Mucosa of descending colon (tissue), 3 donors: ENCODE results near the gene APBB2. TPM values are rescaled to one million over a fixed set of nuclear protein-coding genes. Genes with fewer than 3 reads are reported as not detected.

ENCODE experiments used
- ATAC-seq: fragments of 200-7000 bp; cut with Tn5 transposase; one replicate; pipeline ENCODE4 v1.9.1; 2020; ENCODE audit warnings: mild to moderate bottlenecking, moderate library complexity
- DNase-seq, 3 donors: peaks; one replicate each; pipeline ENCODE4 v3.0.0-alpha.2; 2020
- H3K36me3 ChIP-seq: fragments of 200-600 bp; one replicate; pipeline ENCODE4 v1.8.0; 2021; ENCODE audit warnings: low read depth, mild to moderate bottlenecking
- H3K4me1 ChIP-seq: fragments of 200-600 bp; one replicate; pipeline ENCODE4 v1.8.0; 2021; ENCODE audit warnings: low read depth, mild to moderate bottlenecking
- H3K4me3 ChIP-seq: fragments of 200-600 bp; one replicate; pipeline ENCODE4 v1.8.0; 2021; ENCODE audit warnings: mild to moderate bottlenecking
- H3K9me3 ChIP-seq: fragments of 200-600 bp; one replicate; pipeline ENCODE4 v1.8.0; 2021; ENCODE audit warnings: mild to moderate bottlenecking
- intact Hi-C, 2 donors: fragments of 100-400 bp; cut with DNase I in 1 of 2; cut with micrococcal nuclease in 1 of 2; formaldehyde crosslinking; loops; one replicate each; pipeline versions ENCODE4 v1.11.0 to v1.11.1; 2022; cut with DNase I, micrococcal nuclease
- total RNA-seq, 3 donors: library from RNA; stranded (reverse); fragmentation: NEBNext Ultra II Directional in 2 of 3; extraction: Animal tissue kit (Norgen Biotek cat#: 25700) in 2 of 3; gene quantifications; one replicate each; pipeline versions ENCODE4 v1.2.1 to v1.2.4, GENCODE V29; 2021 to 2023
- TF ChIP-seq, protein P1 (sequence below): fragments of 200-600 bp; IDR thresholded peaks from one replicate; pipeline ENCODE4 v1.8.0; 2022; ENCODE audit warnings: antibody characterized with exemption, mild to moderate bottlenecking
- donor health status: DM: no; HTN: no; CAD: no; lungs with moderate emphysema.
- donor health status: DM: no; HTN: no; CAD: no.
- donor health status: DM: no; HTN: yes; CAD: no.

APBB2 gene
- total RNA-seq, 3 donors from 2014 or later = 26.3 to 68.3 (median 29.6) TPM

DNA sequence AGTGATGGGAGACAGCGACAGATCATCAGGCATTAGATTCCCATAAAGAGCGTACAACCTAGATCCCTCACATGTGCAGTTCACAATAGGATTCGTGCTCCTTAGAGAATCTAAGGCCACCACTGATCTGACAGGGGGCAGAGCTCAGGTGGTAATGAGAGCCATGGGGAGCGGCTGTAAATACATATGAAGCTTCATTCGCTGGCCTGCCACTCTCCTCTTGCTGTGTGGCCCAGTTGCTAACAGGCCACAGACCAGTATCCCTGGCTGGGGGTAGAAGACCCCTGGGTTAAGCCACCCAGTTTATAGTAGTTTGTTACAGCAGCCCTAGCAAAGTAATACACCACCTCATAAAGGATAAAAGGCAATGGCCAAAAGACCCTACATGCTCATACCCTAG lies 30.3 kb downstream of the APBB2 start:
- H3K4me3 ChIP-seq = no peak overlapping the region
- H3K36me3 ChIP-seq = no peaks in the 10 kb centered on the region
- intact Hi-C loops = no loop called here
- no peak for ATAC-seq
- peaks cover 11% of the 10 kb centered on the region for H3K4me1 ChIP-seq
- no peaks in the 10 kb centered on the region for H3K9me3 ChIP-seq
- no peak for DNase-seq
- TF ChIP-seq, protein P1, sequence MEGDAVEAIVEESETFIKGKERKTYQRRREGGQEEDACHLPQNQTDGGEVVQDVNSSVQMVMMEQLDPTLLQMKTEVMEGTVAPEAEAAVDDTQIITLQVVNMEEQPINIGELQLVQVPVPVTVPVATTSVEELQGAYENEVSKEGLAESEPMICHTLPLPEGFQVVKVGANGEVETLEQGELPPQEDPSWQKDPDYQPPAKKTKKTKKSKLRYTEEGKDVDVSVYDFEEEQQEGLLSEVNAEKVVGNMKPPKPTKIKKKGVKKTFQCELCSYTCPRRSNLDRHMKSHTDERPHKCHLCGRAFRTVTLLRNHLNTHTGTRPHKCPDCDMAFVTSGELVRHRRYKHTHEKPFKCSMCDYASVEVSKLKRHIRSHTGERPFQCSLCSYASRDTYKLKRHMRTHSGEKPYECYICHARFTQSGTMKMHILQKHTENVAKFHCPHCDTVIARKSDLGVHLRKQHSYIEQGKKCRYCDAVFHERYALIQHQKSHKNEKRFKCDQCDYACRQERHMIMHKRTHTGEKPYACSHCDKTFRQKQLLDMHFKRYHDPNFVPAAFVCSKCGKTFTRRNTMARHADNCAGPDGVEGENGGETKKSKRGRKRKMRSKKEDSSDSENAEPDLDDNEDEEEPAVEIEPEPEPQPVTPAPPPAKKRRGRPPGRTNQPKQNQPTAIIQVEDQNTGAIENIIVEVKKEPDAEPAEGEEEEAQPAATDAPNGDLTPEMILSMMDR = no peak

DNA sequence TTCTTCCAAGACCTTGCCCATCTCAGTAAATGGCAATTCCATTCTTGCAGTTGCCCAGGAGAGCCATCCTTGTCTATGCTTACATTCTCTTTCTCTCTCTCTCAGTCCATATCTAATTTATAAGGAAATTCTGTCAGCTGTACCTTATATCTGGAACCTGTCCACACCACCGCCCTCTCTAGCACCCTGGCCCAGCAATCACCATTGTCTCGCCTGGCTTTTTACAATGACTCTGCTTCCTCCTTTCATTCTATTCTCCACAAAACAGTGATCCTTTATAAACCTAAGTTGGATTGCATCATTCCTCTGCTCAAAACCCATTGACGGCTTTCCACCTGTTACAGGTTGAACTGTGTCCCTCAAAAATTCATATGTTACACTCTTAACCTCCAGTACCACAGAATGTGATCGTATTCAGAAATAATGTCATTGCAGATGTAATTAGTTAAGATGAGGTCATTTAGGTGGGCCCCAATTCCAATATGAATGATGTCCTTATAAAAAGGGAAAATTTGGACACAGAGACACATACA lies 31.3 kb downstream of the APBB2 start:
- DNase-seq (no peak), ATAC-seq (peak; percentile 87)
- no peaks in the 10 kb centered on the region for H3K9me3 ChIP-seq
- no peak overlapping the region for H3K4me3 ChIP-seq
- TF ChIP-seq, protein P1 = no peak
- intact Hi-C loops = no loop called here
- no peaks in the 10 kb centered on the region for H3K36me3 ChIP-seq
- H3K4me1 ChIP-seq = peaks cover 11% of the 10 kb centered on the region

DNA sequence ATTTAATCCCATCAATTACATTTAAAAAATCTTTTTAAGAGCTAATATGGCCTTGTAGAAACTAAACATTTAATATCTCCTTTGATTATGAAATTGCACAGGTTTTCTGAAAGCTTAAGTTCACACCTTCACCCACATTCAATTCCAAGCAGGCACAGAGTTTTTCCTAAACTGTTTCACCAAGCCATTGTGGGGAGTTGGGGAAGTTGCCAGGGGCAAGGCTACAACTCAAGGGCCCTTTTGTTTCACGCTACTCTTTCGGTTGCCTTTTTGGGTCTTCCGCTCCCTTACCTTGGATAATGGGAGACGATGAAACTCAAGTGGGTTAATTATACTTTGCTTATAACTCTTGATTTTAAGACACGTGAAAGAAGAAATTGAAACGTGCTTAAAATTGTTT lies 33.3 kb downstream of the APBB2 start:
- Histone ChIP-seq H3K4me3 (no peak overlapping the region), H3K9me3 (no peaks in the 10 kb centered on the region), H3K36me3 (no peaks in the 10 kb centered on the region), H3K4me1 (peaks cover 12% of the 10 kb centered on the region)
- ATAC-seq (no peak), DNase-seq (no peak)
- intact Hi-C loops = no loop called here
- TF ChIP-seq, protein P1 = no peak

DNA sequence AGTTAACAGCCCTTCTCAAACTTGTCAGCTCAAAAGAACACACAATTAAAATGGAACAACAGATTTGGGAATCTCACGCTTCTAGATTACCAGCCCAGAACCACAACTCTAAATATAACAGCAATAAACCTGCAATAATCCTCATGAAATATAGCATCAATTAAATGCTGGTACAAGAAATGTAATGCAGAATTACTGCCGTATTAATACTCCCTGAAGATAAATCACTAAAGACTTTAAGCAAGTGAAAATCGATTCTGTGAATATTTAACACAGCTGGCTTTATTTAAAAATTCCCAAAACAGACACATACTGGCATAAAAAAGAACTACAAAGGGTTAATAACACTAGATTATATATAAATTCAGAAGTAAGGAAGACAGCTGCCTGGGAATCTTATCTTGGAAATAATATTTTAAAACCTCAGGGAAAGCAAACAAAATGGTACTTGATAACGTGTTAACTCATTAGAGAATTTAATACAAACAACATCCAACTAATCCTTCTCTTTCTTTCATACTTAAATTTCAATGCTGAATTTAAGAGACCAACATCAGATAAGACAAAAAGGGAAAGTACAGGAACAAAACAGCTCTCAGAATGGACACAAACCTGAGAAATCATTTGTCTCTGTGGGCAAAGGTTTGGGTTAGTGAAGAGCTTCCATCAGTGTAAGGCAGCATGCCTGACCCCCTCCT lies 34.7 kb downstream of the APBB2 start:
- DNase-seq = no peak
- H3K36me3 ChIP-seq = no peaks in the 10 kb centered on the region
- no peaks in the 10 kb centered on the region for H3K9me3 ChIP-seq
- H3K4me3 ChIP-seq = no peak overlapping the region
- TF ChIP-seq, protein P1 = no peak
- ATAC-seq = no peak
- intact Hi-C loops = no loop called here
- peaks cover 9% of the 10 kb centered on the region for H3K4me1 ChIP-seq

DNA sequence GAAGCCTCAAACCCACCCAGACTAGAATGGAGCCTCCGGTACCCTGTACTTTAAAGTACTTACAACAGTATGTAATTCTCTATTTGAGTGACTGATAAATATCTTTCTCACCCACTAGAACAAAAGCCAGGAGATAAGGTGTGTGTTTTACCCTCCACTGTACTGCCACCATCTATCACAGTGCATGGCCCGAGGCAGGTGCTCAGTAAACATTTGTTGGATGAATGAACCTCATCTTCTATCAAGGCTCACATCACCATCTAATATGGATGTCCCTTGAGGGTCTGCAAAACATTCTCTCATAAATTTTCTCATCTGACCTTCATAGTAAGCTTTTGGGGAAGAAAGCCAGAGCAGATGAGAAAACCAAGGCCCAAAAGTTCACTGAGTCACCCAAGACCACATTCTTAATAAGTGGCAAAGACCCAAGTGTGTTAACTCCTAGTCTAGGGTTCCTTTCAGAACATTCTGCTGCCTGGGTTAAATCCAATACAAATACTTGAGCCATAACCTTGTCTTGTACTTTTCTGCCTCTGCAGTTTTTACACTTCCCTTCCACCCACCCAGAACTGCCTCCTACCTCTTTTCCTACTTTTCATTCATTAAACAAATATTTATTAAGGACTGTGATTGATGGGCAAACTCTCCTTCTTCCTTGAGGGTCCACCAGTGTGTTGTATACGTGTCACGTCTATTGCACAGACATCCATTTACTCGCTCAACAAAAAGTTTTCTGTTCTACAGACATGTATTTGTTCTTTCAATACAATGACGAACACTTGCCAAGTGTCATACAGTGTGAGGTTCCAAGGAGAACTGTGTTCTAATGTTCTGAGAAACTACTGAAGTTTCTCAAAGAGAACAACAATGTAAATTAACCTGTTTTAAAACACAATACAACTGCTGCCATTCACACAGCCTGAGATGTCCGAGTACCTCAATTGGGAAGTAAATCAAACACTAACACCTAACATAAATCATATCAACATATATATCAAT lies 35.7 kb downstream of the APBB2 start:
- Histone ChIP-seq H3K4me3 (no peak overlapping the region), H3K9me3 (no peaks in the 10 kb centered on the region), H3K36me3 (no peaks in the 10 kb centered on the region), H3K4me1 (peaks cover 9% of the 10 kb centered on the region)
- ATAC-seq = no peak
- intact Hi-C loops = no loop called here
- no peak for DNase-seq
- TF ChIP-seq, protein P1 = no peak
